Common myeloid progenitor, CD34-positive (primary cell): Measurements from ENCODE around the gene HFM1.

Experiments used
- CTCF ChIA-PET: fragments of 350-600 bp; sonication (Branson Sonifier 250); formaldehyde crosslinking; loops from one replicate; lab custom pipeline; 2021; ENCODE audit warnings: antibody characterized with exemption; lab: Charles Lee
- POLR2A ChIA-PET: fragments of 350-600 bp; sonication (Branson Sonifier 250); formaldehyde crosslinking; loops from one replicate; lab custom pipeline; 2021; ENCODE audit warnings: antibody characterized with exemption; lab: Charles Lee
- DNase-seq, 3 donors: peaks; one replicate each; pipeline versions ENCODE4 v3.0.0 to v3.0.0-alpha.2; 2013
- H3K27ac ChIP-seq, 2 experiments: 1 replicate in 1 of 2; 2 replicates in 1 of 2; pipeline ENCODE4 v1.7.0; 2013; ENCODE audit warnings: inconsistent platforms in 2 of 2, low read length in 2 of 2, mild to moderate bottlenecking in 2 of 2, low read depth in 1 of 2, moderate library complexity in 1 of 2; ENCODE audit not compliant: severe bottlenecking in 2 of 2, insufficient read depth in 1 of 2, poor library complexity in 1 of 2
- H3K27me3 ChIP-seq, 5 experiments: replicated peaks in 2 of 5; 1 replicate in 3 of 5; 2 replicates in 2 of 5; pipeline versions ENCODE4 v1.6.1 to v1.7.0; 2013; ENCODE audit warnings: low read length in 4 of 5, mild to moderate bottlenecking in 2 of 5, moderate library complexity in 2 of 5, inconsistent platforms in 1 of 5; ENCODE audit not compliant: insufficient read depth in 5 of 5, control insufficient read depth in 4 of 5
- H3K36me3 ChIP-seq, 4 experiments: 1 replicate in 2 of 4; 2 replicates in 2 of 4; pipeline versions ENCODE4 v1.6.1 to v1.7.0; 2013; ENCODE audit warnings: low read length in 3 of 4, control low read depth in 1 of 4, mild to moderate bottlenecking in 1 of 4; ENCODE audit not compliant: control insufficient read depth in 4 of 4, insufficient read depth in 4 of 4
- H3K4me1 ChIP-seq, 4 experiments: 1 replicate in 3 of 4; 2 replicates in 1 of 4; pipeline versions ENCODE4 v1.6.1 to v1.7.1; 2013; ENCODE audit warnings: low read length in 3 of 4, mild to moderate bottlenecking in 3 of 4, control low read depth in 1 of 4, inconsistent platforms in 1 of 4, moderate library complexity in 1 of 4; ENCODE audit not compliant: control insufficient read depth in 4 of 4, insufficient read depth in 4 of 4; ENCODE audit errors: control extremely low read depth in 1 of 4
- H3K4me3 ChIP-seq, 7 experiments: 1 replicate in 4 of 7; 2 replicates in 3 of 7; pipeline versions ENCODE4 v1.5.1 to v1.7.0; 2013; ENCODE audit warnings: mild to moderate bottlenecking in 7 of 7, low read length in 6 of 7, moderate library complexity in 6 of 7, inconsistent platforms in 2 of 7, low read depth in 2 of 7, control low read depth in 1 of 7; ENCODE audit not compliant: insufficient read depth in 4 of 7, control insufficient read depth in 1 of 7; ENCODE audit errors: extremely low read depth in 1 of 7
- H3K9me3 ChIP-seq, 5 experiments: 1 replicate in 4 of 5; 2 replicates in 1 of 5; pipeline versions ENCODE4 v1.6.1 to v1.7.1; 2013; ENCODE audit warnings: low read length in 4 of 5, mild to moderate bottlenecking in 2 of 5, inconsistent platforms in 1 of 5, low read depth in 1 of 5, moderate library complexity in 1 of 5; ENCODE audit not compliant: control insufficient read depth in 4 of 5, insufficient read depth in 2 of 5; ENCODE audit errors: control extremely low read depth in 1 of 5
- WGBS: methylation state at CpG from one replicate; pipeline ENCODE4 v1.1.5; 2013; ENCODE audit not compliant: insufficient coverage; 5-methylcytosine and 5-hydroxymethylcytosine counted together

The HFM1 gene

DNA sequence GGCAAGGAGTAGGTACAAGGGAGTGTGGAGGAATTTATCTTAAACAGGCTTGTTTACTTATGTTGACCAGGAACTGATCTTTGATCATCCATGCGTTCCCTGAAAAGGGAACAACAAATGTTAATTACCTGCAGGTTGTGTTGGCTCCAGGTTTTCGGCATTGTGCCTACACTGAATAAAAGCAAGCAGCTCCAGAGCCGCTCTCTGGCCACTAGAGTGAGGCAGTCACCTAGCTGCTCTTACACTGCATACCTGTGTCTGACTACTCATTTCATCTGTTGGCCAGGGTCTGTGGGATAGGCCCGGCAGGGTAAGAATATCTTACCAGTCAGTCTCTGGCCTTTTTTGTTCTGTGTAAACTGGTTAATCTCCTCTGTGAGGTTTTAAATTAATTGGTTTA, 183.6 kb downstream of the HFM1 start:
- ChIA-PET POLR2A (no interaction called here), CTCF (no interaction called here)
- peaks cover 0 to 8% (median 2%) of the 10 kb centered on the region in 5 experiments for H3K9me3 ChIP-seq
- no peaks in the 10 kb centered on the region for H3K27me3 ChIP-seq
- H3K4me3 ChIP-seq = no peak overlapping the region
- no peak overlapping the region for H3K27ac ChIP-seq
- DNase-seq = no peak
- H3K4me1 ChIP-seq = no peaks in the 10 kb centered on the region
- no peaks in the 10 kb centered on the region for H3K36me3 ChIP-seq
- 100% methylated on average over 4 of the region's 4 CpGs for WGBS

DNA sequence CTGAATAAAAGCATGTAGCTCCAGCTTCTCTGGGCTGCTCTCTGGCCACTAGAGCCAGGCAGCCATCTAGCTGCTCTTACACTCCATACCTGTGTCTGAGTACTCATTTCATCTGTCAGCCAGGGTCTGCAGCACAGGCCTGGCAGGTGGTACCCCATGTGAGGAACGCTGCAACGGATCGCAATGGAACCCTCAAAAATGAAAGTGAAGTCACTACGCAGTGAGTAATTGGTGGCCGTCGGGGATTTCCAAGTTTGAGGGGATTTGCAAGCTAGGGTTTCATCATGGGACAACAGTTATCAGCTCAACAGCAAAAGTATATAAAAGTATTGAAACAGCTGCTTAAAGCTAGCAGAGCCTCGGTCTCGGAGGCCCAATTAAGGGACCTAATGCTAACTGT, 186.7 kb downstream of the HFM1 start:
- Histone ChIP-seq H3K4me3 (no peak overlapping the region), H3K27ac (no peak overlapping the region), H3K9me3 (peaks cover 0 to 8% (median 2%) of the 10 kb centered on the region in 5 experiments), H3K36me3 (no peaks in the 10 kb centered on the region), H3K27me3 (no peaks in the 10 kb centered on the region), H3K4me1 (no peaks in the 10 kb centered on the region)
- POLR2A ChIA-PET = no interaction called here
- CTCF ChIA-PET = no interaction called here
- no peak for DNase-seq
- 97% methylated on average over 8 of the region's 8 CpGs for WGBS
